ENCODE measurements around the gene RPH3AL. TPM values are rescaled to one million over a fixed set of nuclear protein-coding genes. Genes with fewer than 3 reads are reported as not detected.

Gene RPH3AL
- total RNA-seq, 6 experiments from 2014 or later, result 17.6 to 74.0 (median 25.7) TPM

GRCh38 chr17:312476-313148 lies 40.0 kb downstream of the RPH3AL start:
- intact Hi-C loops (cut with DNase I), result no loop called here
- H3K4me3 ChIP-seq, result no peak overlapping the region
- ATAC-seq, result peak in 1 of 4 donors; percentile 15

GRCh38 chr17:311119-311782 lies 41.4 kb downstream of the RPH3AL start:
- intact Hi-C loops (cut with DNase I), result no loop called here
- DNase-seq (peak in 2 of 3 donors; percentile 16 to 34), ATAC-seq (no peak)
- Histone ChIP-seq H3K4me1 (no peaks in the 10 kb centered on the region), H3K9me3 (no peaks in the 10 kb centered on the region), H3K4me3 (no peak overlapping the region), H3K27ac (no peak overlapping the region), H3K36me3 (peaks cover 0 to 6% (median 0%) of the 10 kb centered on the region in 4 donors), H3K27me3 (no peaks in the 10 kb centered on the region)
- WGBS (ENCODE audit: insufficient coverage, low coverage, low lambda C conversion rate, missing lambda C conversion rate), result 90% methylated on average over 18 of the region's 20 CpGs
- TF ChIP-seq POLR2A (IDR thresholded peaks at IDR 0.05), result no peak
- no peak for TF ChIP-seq CTCF (IDR thresholded peaks at IDR 0.05)

More at GRCh38 chr17:312476-313148, 40.0 kb downstream of the RPH3AL start:
- Histone ChIP-seq H3K36me3 (peaks cover 0 to 2% (median 0%) of the 10 kb centered on the region in 4 donors), H3K4me1 (no peaks in the 10 kb centered on the region), H3K27ac (no peak overlapping the region), H3K9me3 (no peaks in the 10 kb centered on the region), H3K27me3 (no peaks in the 10 kb centered on the region)
- peak in 2 of 3 donors; percentile 12 to 37 for DNase-seq
- TF ChIP-seq POLR2A (IDR thresholded peaks at IDR 0.05), result no peak
- TF ChIP-seq CTCF (IDR thresholded peaks at IDR 0.05), result no peak
- 82% methylated on average over 4 of the region's 18 CpGs for WGBS (ENCODE audit: insufficient coverage, low coverage, low lambda C conversion rate, missing lambda C conversion rate)

GRCh38 chr17:310111-311010 lies 42.2 kb downstream of the RPH3AL start:
- peak in 2 of 3 donors; percentile 11 to 40 for DNase-seq
- peaks cover 0 to 6% (median 0%) of the 10 kb centered on the region in 4 donors for H3K36me3 ChIP-seq
- no peaks in the 10 kb centered on the region for H3K9me3 ChIP-seq
- no peaks in the 10 kb centered on the region for H3K27me3 ChIP-seq
- H3K4me1 ChIP-seq, result no peaks in the 10 kb centered on the region
- H3K4me3 ChIP-seq, result no peak overlapping the region
- intact Hi-C loops (cut with DNase I), result no loop called here
- WGBS (ENCODE audit: insufficient coverage, low coverage, low lambda C conversion rate, missing lambda C conversion rate), result 87% methylated on average over 3 of the region's 28 CpGs
- no peak overlapping the region for H3K27ac ChIP-seq
- no peak for ATAC-seq
- TF ChIP-seq POLR2A (IDR thresholded peaks at IDR 0.05) (no peak), CTCF (IDR thresholded peaks at IDR 0.05) (no peak)

- Histone ChIP-seq H3K27me3 (no peaks in the 10 kb centered on the region), H3K36me3 (peaks cover 0 to 6% (median 0%) of the 10 kb centered on the region in 4 donors), H3K4me1 (no peaks in the 10 kb centered on the region), H3K9me3 (no peaks in the 10 kb centered on the region), H3K4me3 (no peak overlapping the region), H3K27ac (no peak overlapping the region)
- WGBS (ENCODE audit: insufficient coverage, low coverage, low lambda C conversion rate, missing lambda C conversion rate), result 75% methylated on average over 7 of the region's 12 CpGs
- TF ChIP-seq CTCF (IDR thresholded peaks at IDR 0.05) (peak in 3 of 4 donors; percentile 7 to 32 (median 12)), POLR2A (IDR thresholded peaks at IDR 0.05) (no peak)
- ATAC-seq (peak in 1 of 4 donors; percentile 7), DNase-seq (peak in 2 of 3 donors; percentile 11 to 46)
- intact Hi-C loops (cut with DNase I), result no loop called here
Observed at GRCh38 chr17:309361-309888, 43.2 kb downstream of the RPH3AL start.

Data from right lobe of liver (tissue), 6 donors.